GM19193 (cell line): ENCODE results near the gene CCDC122.

Experiments used
- POLR2A ChIP-seq: IDR thresholded peaks from 4 replicates; pipeline ENCODE4 v1.6.1; 2011; ENCODE audit not compliant: insufficient read depth, insufficient read length; ENCODE audit errors: extremely low read depth

CCDC122 gene

DNA sequence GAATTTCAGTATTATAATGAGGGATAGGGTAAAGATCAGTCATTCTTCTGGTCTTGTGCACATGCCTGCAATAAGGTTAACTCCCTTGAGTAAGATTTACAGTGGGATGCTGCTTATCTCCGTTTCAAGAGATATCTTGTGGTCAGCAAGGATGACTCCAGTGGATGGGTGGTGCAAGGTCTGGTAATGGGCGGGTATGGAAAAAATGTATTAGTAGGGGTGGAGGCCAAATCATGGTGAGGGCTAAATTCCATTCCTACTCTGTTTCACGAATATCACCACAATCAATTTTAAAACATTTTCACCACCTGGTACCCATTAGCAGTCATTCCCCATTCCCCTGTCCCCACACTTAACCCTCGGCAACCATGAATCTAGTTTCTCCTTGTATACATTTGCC lies 40.6 kb downstream of the CCDC122 start:
- TF ChIP-seq POLR2A: no peak

DNA sequence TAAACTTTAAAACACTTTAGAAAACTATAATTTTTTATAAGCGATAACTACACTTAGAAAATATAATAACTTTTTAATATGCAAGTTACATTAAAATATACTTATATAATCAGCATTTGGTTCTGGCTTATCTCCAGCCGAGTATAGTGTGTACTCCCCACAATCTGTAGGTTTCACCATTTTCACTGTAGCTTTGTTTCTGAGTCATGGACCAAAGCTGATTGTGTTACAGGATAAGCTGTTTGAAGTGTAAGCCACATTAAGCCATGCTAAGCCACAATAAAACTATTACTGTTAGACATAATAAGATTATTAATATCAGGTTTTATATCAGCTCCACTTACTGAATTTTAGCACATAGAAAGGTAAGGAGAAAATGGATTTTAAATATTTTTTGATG lies 43.8 kb downstream of the CCDC122 start:
- TF ChIP-seq POLR2A: no peak

DNA sequence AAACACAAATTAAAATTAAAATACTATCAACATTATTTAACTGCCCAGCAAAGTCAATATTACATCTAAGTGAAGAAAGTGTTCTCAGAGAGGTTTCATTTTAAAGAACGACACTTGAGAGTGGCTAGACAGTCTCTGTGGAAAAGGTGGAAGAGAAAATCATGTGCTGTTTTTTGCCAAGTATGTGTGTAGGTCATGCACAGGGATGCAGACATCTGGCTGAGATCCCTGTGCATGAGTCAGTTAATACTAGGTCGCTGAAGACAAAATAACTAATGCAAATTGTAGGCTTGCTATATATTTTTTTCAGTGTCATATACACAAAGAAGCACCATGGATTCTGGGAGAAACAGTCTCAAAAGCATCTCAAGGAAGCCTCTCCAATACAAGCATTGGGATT lies 48.5 kb downstream of the CCDC122 start:
- TF ChIP-seq POLR2A: no peak

DNA sequence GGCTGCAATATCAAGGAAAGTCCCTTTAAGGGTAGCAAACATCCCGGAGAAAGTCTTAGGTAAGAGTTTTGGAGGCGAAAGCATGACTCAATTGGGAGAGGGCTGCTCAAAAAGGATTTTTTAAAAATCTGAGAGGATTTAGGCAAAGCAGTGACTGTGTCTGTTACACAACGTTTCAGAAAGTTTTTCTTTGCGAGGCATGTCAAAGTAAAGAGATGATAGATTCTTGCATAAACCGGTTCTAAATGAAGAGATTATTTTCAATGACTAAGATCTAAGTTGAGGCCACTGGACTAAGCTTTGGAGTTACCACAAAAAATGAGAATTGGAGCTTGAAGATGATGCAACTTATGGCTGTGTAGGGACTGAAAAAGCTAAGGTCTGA lies 49.1 kb downstream of the CCDC122 start:
- no peak for TF ChIP-seq POLR2A

DNA sequence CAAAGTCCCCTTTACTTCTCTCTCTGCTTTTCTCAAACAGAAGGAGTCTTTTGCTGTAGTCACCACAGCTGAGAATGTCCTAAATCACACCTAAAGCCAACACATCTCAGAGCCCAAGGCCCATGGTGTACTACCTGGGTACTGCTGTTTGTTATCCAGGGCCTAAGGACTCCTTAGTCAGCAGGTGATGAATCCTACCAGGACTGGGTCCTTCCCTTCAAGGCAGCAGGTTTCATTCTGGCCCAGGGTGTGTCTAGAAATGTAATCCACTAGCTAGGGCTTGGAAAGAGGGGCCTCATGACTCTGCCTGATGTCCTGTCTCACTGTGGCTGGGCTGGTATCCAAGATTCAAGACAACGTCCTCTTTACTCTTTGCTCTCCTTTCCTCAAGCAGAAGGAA lies 56.6 kb downstream of the CCDC122 start:
- no peak for TF ChIP-seq POLR2A

DNA sequence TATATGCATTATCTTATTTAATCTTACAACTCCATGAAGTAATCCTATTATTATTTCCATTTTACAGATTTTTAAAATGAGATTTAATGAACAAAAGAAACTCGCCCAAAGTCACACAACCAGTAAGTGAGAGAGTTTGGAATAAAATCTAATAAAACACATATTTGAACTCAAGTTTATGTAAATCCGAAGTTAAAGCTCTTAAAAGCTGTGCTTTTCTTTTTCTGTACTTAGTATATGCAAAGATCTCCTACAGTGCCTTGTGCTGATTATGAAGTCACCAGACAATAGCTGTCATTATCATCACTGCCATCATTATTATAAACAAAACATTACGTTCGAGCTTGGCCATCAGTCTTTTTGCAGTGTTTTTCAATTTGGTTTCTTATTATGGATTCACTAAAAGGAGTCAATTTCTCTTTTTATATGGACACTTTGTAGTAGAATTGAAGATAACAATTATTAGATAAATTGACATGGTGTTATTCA lies 63.1 kb downstream of the CCDC122 start:
- no peak for TF ChIP-seq POLR2A

DNA sequence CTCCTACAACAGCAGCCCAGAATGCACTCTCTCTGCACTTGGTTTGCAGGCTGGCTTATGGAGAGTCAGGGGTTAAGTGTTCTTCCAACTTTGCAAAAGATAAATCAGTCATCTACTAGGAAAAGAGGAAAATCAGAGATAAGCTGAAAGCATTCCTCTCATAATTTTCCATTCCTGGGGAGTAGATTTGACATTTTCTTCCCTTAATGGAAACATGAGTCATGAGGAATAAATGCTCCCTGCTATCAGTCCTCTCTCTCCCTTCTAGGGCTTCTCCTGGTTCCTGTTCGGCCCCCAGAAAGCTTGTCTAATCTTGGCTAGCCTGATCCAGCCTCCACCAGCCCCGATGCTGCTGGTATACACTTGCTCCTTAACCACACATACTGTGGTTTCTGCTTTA lies 64.3 kb downstream of the CCDC122 start:
- no peak for TF ChIP-seq POLR2A

DNA sequence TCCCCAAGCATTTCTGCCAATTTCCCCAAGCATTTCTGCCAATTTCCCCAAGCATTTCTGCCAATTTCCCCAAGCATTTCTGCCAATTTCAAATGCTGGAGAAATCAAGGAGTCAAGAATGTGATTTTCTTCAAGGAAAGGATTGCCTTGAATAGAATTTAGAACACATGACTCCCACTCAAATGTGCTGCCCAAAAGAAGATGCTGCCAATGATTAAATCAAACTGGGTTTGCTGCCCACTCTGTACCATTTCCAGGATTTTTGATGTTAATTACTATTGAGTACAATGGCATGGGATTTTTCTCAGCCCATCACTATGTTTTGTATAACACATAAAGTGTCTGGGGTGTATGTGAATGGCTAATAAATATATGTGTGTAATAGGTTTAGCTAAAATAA lies 70.9 kb downstream of the CCDC122 start:
- no peak for TF ChIP-seq POLR2A

DNA sequence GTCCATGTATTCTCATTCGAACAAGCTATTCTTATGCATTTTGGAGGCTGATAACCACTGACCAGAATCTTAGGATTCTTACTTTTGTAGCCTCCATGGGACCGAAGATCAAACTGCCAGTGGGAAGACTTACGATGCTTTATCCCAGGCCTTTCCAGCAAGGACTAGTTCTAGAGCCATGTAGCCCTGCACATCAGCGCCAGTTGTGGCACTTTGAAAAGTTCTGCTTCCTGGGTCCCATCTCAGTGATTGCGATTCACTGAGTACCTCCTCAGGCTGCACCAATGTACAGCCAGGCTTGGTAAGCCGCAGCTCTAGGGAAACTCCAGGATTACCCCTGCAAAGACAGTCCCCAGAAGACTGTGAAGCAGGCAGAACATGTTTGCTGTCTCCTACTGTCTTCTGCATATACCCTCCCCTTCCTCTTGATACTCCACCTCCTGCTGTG lies 73.8 kb downstream of the CCDC122 start:
- TF ChIP-seq POLR2A: no peak

DNA sequence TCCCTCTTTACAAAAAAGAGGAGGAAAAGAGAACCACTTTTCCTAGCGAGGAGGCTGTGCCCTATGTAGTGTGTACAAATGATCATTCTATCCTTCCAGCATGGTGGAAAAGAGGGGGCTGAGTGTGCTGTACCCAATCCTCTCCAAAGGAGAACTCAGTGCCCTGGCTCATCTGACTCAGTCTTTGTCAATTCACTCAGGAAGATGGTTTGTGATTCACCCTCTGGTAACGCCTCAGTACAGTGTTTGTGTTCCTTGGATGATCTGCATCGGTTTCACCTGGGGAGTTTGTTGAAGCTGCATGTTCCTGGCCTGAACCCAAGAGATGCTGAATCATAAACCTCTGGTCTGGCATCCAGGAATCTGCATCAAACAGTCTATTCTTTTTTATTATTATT lies 74.5 kb downstream of the CCDC122 start:
- TF ChIP-seq POLR2A: no peak

DNA sequence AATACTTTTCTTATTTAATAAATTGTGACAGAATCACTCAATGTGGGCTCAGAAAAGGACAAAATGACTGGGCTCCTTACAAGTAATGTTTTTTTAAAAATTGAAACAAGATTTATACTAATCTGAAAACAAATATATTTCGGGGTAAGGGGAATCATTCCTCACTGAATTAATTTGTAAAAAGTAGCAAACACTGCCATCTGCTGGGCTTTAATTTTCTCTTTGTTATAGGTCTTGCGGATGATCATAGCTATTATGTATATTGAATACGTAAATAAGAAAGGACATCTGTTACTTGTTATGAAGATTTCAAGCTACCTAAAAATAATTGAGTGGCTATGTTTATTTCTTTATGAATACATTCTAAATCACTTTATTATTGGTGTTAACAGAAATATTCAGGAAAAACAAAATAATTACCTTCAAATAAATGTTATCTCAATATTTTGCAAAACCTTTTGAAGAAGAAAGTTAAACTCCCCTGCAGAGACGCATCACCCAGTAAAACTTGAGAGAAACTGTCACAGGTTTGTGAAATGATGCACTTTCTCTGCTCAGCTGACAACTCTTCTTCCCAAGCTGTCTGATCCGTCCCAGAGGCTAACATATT lies 75.0 kb downstream of the CCDC122 start:
- TF ChIP-seq POLR2A: no peak

DNA sequence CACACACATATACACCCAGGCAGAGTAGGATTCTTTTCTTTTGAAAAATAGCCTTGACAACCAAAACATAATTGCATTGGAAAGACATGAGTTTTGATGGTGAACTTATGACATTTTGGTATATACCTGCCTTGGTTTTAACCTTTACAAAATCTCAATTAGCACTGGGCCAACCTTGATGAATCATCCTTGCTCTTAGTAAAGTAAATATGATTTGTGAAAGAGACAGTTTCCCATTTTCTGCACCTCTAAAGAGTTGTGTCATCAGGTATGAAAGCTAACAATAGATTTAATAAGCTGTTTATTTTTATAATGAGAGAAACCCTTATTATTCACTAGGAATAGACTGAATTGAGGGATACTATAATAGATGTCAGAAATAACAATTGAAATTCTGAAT lies 77.0 kb downstream of the CCDC122 start:
- TF ChIP-seq POLR2A: no peak

DNA sequence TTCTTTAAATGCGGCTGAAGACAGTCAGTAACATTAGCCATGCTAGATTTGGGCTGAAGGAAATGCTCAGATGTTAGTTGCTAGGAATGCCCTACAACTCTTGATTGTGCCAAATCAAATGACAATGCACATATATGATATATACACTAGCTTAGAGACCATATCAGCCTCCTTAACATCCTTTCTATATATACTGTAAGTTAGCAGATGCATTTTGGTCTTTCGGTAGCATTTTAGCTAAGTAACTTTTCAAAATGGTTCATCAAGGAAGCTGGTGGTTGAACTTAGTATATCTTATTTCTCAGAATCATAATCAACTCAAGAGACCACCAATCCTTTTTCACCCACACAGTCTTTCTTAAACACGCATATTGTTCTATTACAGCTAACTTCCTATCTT lies 78.7 kb downstream of the CCDC122 start:
- no peak for TF ChIP-seq POLR2A

DNA sequence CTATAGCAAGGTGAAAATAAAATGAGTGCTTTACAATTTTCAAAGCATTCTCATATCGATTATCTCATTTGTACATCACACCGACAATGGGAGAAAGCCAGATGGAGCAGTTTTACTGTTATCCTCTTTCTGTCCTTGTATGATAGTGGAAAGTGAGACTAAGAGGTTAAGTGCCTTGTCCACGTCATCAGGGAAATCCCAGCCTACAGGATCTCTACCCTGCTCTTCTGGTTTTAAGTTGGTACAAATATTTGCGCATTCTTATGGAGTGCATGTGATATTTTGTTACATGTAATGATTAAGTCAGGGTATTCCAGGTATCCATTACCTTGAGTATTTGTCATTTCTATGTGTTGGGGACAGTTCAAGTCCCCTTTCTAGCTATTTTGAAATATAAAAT lies 80.3 kb downstream of the CCDC122 start:
- no peak for TF ChIP-seq POLR2A

DNA sequence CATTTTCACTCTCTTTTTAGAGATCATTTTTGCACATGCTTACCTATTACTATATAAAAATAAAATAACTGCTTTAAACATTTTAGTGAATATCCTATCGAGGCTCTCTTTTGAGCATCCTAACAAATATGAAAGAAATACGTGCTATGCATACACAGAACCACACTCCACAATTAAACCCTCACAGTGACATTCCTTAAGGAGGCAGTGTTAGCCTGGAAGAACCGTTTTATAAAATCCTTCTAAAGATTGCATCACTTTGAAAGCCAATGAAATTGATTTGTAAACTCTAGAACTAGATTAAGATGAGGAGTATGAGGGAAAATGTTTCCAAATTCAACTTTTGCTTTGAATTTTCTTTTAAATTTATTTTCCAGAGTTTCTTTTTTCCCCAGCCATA lies 81.7 kb downstream of the CCDC122 start:
- TF ChIP-seq POLR2A: no peak

DNA sequence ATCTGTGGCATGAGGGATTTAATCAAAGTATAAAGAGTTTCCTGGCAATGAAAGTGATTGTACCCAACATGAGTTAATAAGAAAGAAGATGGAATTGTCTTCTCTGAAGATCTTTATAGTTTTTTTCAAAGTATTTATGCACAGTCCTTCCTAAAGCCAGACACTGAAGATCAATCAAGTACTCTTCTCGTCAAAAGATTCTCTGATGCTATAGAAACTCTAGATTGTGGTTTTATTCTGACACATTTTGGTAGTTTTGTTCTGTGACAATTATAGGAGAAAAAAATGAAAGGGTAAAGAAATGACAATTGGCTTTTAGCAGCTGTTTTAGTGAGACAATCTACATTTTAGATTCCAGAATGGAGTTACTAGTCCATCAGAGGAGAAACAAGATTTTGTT lies 82.4 kb downstream of the CCDC122 start:
- TF ChIP-seq POLR2A: no peak

DNA sequence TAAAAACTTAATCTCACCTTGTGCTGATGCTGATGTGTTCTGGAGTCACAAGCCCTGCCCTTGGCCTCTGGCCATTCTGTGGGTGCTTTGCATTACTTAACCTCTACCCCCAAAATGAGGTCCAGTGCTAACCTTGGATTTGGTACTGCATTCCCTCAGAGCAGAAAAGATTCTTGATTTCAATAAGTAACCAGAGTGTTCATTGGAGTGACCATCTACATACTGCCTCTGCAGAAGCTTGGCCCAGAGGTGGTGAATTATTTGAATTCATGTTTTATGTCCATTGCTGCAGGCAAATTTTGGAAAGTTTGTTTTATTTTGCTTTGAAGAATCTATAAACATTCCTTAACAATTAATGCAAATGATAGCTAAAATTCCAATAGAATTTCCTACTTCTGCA lies 85.1 kb downstream of the CCDC122 start:
- no peak for TF ChIP-seq POLR2A

DNA sequence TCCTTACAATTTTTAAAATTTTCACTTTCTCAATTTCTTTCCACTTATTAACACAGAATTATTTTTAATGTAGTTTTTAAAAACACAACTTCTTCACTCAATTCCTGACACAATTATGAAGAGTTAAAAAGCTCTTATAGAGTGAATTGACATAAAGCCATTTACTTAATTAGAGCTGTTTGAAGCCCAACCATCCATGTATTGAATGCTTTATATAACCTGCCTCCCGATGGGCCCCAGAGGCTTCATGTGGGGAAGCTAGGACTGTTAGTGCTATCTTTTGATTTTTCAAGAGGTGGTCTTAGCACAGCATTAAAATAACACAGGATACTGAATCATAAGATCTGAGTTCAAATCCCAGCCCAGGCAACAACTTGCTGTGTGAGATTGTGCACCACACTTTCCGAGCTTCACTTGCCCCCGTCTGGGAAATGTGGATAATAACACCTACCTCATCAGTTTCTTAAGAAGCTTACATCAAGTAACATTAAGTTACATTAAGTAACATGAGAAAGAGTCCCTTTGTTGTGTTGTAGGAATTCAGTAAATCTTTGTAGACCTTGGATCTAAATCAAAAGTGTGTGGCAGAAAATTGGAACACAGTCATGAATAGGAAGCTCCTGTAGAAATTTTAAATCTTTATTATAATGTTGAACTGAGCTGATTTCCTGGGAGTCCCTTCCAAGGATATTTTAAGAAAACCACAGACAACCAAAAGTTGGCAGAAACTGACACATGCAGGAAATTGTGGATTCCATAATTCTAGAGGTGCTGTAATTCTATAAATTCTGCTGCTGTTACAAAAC lies 87.3 kb downstream of the CCDC122 start:
- no peak for TF ChIP-seq POLR2A

DNA sequence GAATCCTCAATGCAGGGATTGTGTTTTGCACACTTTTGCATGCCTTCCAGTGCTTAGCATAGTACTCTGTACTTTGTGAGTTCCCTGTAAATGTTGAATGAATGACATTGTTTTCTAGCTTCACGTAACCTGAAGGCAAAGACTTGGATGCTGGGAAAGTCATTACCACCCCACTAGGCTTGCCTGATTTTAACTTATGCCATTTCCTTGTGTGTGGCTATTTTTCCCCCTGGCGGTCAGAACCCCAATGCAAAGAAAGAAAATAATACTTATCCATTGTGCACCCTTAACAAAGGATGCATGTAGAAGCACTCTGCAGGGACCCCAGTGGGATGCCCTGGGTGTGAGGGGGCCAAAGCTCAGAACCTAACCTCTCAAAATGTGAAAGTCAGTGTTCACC lies 91.5 kb downstream of the CCDC122 start:
- no peak for TF ChIP-seq POLR2A
